GM20431 (cell line): ENCODE data around the gene HIVEP1.

Experiments used
- in situ Hi-C: fragments of 300-500 bp; cut with MseI, MboI; formaldehyde crosslinking; loops from one replicate; pipeline ENCODE4 v1.15.0; 2020; ENCODE audit warnings: low sequenced_read_pairs; ENCODE audit not compliant: unreplicated experiment

Gene HIVEP1

GRCh38 chr6:12110523-12111362 is 98.6 kb downstream of the HIVEP1 start:
- in situ Hi-C loops = no loop called here

GRCh38 chr6:12111363-12111670 is 99.2 kb downstream of the HIVEP1 start:
- in situ Hi-C loops = no loop called here

- in situ Hi-C loops = no loop called here
Observed at GRCh38 chr6:12112540-12113189, 100.6 kb downstream of the HIVEP1 start.

GRCh38 chr6:12113190-12113577 is 101.1 kb downstream of the HIVEP1 start:
- in situ Hi-C loops = no loop called here

GRCh38 chr6:12114055-12114503 is 102.0 kb downstream of the HIVEP1 start:
- in situ Hi-C loops = no loop called here

GRCh38 chr6:12115001-12115400 is 102.9 kb downstream of the HIVEP1 start:
- in situ Hi-C loops = no loop called here

GRCh38 chr6:12115492-12115891 is 103.4 kb downstream of the HIVEP1 start:
- in situ Hi-C loops = no loop called here

- in situ Hi-C loops = no loop called here
Observed at GRCh38 chr6:12116264-12116800, 104.2 kb downstream of the HIVEP1 start.

- in situ Hi-C loops = no loop called here
Observed at GRCh38 chr6:12116978-12117377, 104.9 kb downstream of the HIVEP1 start.

GRCh38 chr6:12118607-12119006 is 106.5 kb downstream of the HIVEP1 start:
- in situ Hi-C loops = no loop called here

GRCh38 chr6:12119085-12119588 is 107.0 kb downstream of the HIVEP1 start:
- in situ Hi-C loops = no loop called here

GRCh38 chr6:12125396-12125795 is 113.3 kb downstream of the HIVEP1 start:
- in situ Hi-C loops = no loop called here

GRCh38 chr6:12126051-12126450 is 113.9 kb downstream of the HIVEP1 start:
- in situ Hi-C loops = no loop called here

GRCh38 chr6:12129523-12129922 is 117.4 kb downstream of the HIVEP1 start:
- in situ Hi-C loops = no loop called here

- in situ Hi-C loops = no loop called here
Observed at GRCh38 chr6:12132351-12133222, 120.5 kb downstream of the HIVEP1 start.

- in situ Hi-C loops = no loop called here
Observed at GRCh38 chr6:12134581-12134980, 122.5 kb downstream of the HIVEP1 start.

- in situ Hi-C loops = no loop called here
Observed at GRCh38 chr6:12134991-12135390, 122.9 kb downstream of the HIVEP1 start.

GRCh38 chr6:12136905-12137304 is 124.8 kb downstream of the HIVEP1 start:
- in situ Hi-C loops = no loop called here

GRCh38 chr6:12137480-12137879 is 125.4 kb downstream of the HIVEP1 start:
- in situ Hi-C loops = no loop called here

GRCh38 chr6:12138381-12138780 is 126.3 kb downstream of the HIVEP1 start:
- in situ Hi-C loops = no loop called here
